ENCODE data around the gene MRPL38. TPM values are rescaled to one million over a fixed set of nuclear protein-coding genes. Genes with fewer than 3 reads are reported as not detected.
A peak's percentile ranks its signal among the peaks of the same experiment; 100 is the strongest.

Gene MRPL38
- total RNA-seq, 1 experiment from 2014 or later = 219 TPM

DNA sequence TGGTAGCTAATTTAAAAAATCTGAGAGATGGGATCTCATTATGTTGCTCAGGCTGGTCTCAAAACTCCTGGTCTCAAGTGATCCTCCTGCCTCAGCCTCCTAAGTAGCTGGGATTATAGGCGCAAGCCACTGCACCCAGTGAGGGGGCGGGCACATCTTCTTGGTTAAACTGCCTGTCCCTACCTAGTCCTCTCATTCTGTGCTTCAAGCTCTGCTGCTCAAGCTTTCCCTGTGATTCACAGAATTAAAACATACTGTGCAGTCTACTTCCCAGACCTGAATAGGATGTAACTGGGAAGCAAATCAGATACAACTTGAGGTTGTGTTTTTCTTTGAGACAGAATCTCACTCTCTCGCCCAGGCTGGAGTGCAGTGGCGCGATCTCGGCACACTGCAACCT lies 2.3 kb downstream of the MRPL38 start:
- H3K9ac ChIP-seq (ENCODE audit: low read length) = no peak overlapping the region
- no peaks in the 10 kb centered on the region for H4K20me1 ChIP-seq (ENCODE audit: insufficient read depth)
- ATAC-seq (no peak), DNase-seq (ENCODE audit: low read depth, low spot score) (no peak)
- H3K27ac ChIP-seq (ENCODE audit: low read depth, low read length) = no peak overlapping the region
- TSS peak; percentile 3 for BruUV-seq (replicated peaks)
- no peak overlapping the region for H2AFZ ChIP-seq (ENCODE audit: low read depth, low read length, poor library complexity, severe bottlenecking)
- peaks cover 29% of the 10 kb centered on the region for H3K79me2 ChIP-seq (ENCODE audit: insufficient read depth, low read length)
- no peak overlapping the region for H3K4me3 ChIP-seq (replicated peaks in 1 of 2; ENCODE audit: low read depth in 1 of 2, low read length in 2 of 2)
- intact Hi-C loops (cut with micrococcal nuclease) = loop anchor here (10.0 kb wide), 1 partner anchor 202 kb away; the partner anchor contains the start of gene EXOC7
- no peaks in the 10 kb centered on the region for H3K9me2 ChIP-seq (ENCODE audit: insufficient read depth)
- ChIA-PET CTCF (no interaction called here), POLR2A (interaction anchor here (1.0 to 1.4 kb wide), 2 partner anchors 25 to 30 kb away, joined by 3 read pairs; no protein-coding TSS in a partner anchor), RAD21 (ENCODE audit: low non-redundant PET in 1 of 2, low total read pairs in 2 of 2, uncharacterized antibody in 2 of 2, unreplicated experiment in 2 of 2) (no interaction called here)
- peaks cover 24 to 38% of the 10 kb centered on the region in 2 experiments for H3K36me3 ChIP-seq (ENCODE audit: control insufficient read depth in 1 of 2, insufficient read depth in 2 of 2, low read length in 2 of 2)
- no peak for TF ChIP-seq SRF (IDR thresholded peaks at IDR 0.05; ENCODE audit: low read depth)
- TF ChIP-seq, protein P1, sequence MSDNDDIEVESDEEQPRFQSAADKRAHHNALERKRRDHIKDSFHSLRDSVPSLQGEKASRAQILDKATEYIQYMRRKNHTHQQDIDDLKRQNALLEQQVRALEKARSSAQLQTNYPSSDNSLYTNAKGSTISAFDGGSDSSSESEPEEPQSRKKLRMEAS (IDR thresholded peaks at IDR 0.05) = no peak
- no peak for TF ChIP-seq JUND (IDR thresholded peaks at IDR 0.05)
- TF ChIP-seq SP1 (IDR thresholded peaks at IDR 0.05; ENCODE audit: low read depth) = no peak
- no peak for TF ChIP-seq EGR1 (IDR thresholded peaks at IDR 0.05; ENCODE audit: low read depth)
- no peak for TF ChIP-seq CEBPB (IDR thresholded peaks at IDR 0.05; ENCODE audit: low read depth)
- TF ChIP-seq POLR2AphosphoS5 (IDR thresholded peaks at IDR 0.05; ENCODE audit: low read depth, low read length) = no peak
- TF ChIP-seq SIN3A (IDR thresholded peaks at IDR 0.05; ENCODE audit: low read depth) = no peak; the same call in 1 of the 2 replicates
- H3K4me1 ChIP-seq (ENCODE audit: control insufficient read depth in 1 of 2, insufficient read depth in 2 of 2, low read length in 2 of 2) = peaks cover 19 to 29% of the 10 kb centered on the region in 2 experiments
- no peaks in the 10 kb centered on the region for H3K27me3 ChIP-seq (ENCODE audit: insufficient read depth, low read length)
- H3K4me2 ChIP-seq (ENCODE audit: low read length) = no peak overlapping the region
- no peaks in the 10 kb centered on the region for H3K9me3 ChIP-seq (ENCODE audit: control insufficient read depth in 1 of 2, insufficient read depth in 1 of 2, low read depth in 1 of 2, low read length in 2 of 2)

DNA sequence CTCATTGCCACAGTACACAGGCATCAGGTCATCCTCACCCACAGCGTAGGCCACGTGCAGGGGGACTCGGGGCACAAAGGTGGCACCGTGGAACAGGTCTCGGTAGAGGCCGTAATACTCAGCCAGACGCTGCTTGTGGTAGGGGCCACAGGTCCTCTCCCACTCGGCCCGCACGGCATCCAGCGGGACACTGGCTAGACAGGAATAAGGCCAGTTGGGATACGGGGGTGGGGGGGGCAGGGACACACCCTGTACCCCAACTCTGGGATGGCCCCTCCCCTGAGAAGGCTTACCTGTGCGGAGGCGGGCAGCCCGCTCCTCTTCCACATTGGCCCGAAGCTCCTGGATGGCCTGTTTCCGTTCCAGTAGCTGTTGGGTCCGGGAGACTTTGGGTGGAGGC lies 3.0 kb downstream of the MRPL38 start:
- H3K79me2 ChIP-seq (ENCODE audit: insufficient read depth, low read length) = peaks cover 29% of the 10 kb centered on the region
- no peaks in the 10 kb centered on the region for H3K9me2 ChIP-seq (ENCODE audit: insufficient read depth)
- no peak overlapping the region for H3K9ac ChIP-seq (ENCODE audit: low read length)
- peaks cover 24 to 40% of the 10 kb centered on the region in 2 experiments for H3K36me3 ChIP-seq (ENCODE audit: control insufficient read depth in 1 of 2, insufficient read depth in 2 of 2, low read length in 2 of 2)
- ATAC-seq (no peak), DNase-seq (ENCODE audit: low read depth, low spot score) (no peak)
- no peak overlapping the region for H3K4me3 ChIP-seq (replicated peaks in 1 of 2; ENCODE audit: low read depth in 1 of 2, low read length in 2 of 2)
- intact Hi-C loops (cut with micrococcal nuclease) = loop anchor here (10.0 kb wide), 1 partner anchor 203 kb away; the partner anchor contains the start of gene EXOC7
- POLR2A ChIA-PET = interaction anchor here (1.4 kb wide), 1 partner anchor 25 kb away, joined by 3 read pairs; no protein-coding TSS in a partner anchor
- no peaks in the 10 kb centered on the region for H3K9me3 ChIP-seq (ENCODE audit: control insufficient read depth in 1 of 2, insufficient read depth in 1 of 2, low read depth in 1 of 2, low read length in 2 of 2)
- TF ChIP-seq SP1 (IDR thresholded peaks at IDR 0.05; ENCODE audit: low read depth) (no peak), SIN3A (IDR thresholded peaks at IDR 0.05; ENCODE audit: low read depth) (no peak)
- TF ChIP-seq, protein P2, sequence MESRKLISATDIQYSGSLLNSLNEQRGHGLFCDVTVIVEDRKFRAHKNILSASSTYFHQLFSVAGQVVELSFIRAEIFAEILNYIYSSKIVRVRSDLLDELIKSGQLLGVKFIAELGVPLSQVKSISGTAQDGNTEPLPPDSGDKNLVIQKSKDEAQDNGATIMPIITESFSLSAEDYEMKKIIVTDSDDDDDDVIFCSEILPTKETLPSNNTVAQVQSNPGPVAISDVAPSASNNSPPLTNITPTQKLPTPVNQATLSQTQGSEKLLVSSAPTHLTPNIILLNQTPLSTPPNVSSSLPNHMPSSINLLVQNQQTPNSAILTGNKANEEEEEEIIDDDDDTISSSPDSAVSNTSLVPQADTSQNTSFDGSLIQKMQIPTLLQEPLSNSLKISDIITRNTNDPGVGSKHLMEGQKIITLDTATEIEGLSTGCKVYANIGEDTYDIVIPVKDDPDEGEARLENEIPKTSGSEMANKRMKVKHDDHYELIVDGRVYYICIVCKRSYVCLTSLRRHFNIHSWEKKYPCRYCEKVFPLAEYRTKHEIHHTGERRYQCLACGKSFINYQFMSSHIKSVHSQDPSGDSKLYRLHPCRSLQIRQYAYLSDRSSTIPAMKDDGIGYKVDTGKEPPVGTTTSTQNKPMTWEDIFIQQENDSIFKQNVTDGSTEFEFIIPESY (IDR thresholded peaks at IDR 0.05; ENCODE audit: extremely low read depth, insufficient replicate concordance, low read length) = no peak
- peaks cover 24 to 34% of the 10 kb centered on the region in 2 experiments for H3K4me1 ChIP-seq (ENCODE audit: control insufficient read depth in 1 of 2, insufficient read depth in 2 of 2, low read length in 2 of 2)
- BruUV-seq (replicated peaks) = no TSS peak
- no peaks in the 10 kb centered on the region for H3K27me3 ChIP-seq (ENCODE audit: insufficient read depth, low read length)
- RAD21 ChIA-PET (ENCODE audit: low non-redundant PET in 1 of 2, low total read pairs in 2 of 2, uncharacterized antibody in 2 of 2, unreplicated experiment in 2 of 2) = no interaction called here
- no peak overlapping the region for H3K4me2 ChIP-seq (ENCODE audit: low read length)
- CTCF ChIA-PET = no interaction called here
- H2AFZ ChIP-seq (ENCODE audit: low read depth, low read length, poor library complexity, severe bottlenecking) = no peak overlapping the region
- H3K27ac ChIP-seq (ENCODE audit: low read depth, low read length) = no peak overlapping the region; the same call in 1 of the 2 replicates
- H4K20me1 ChIP-seq (ENCODE audit: insufficient read depth) = no peaks in the 10 kb centered on the region
